Astrocyte of the cerebellum (primary cell): ENCODE measurements around the gene CD300E.
"Not testable (repeated sequence)": the region's sequence is repeated elsewhere in the genome, so short reads cannot be mapped to it uniquely, and the experiment has no call there.

ENCODE experiments used
- DNase-seq: peaks from one replicate; pipeline ENCODE4 v3.0.0-alpha.2; 2011; ENCODE audit warnings: low read depth
- H3K4me3 ChIP-seq: 2 replicates; pipeline ENCODE4 v1.5.1; 2011; ENCODE audit warnings: mild to moderate bottlenecking, low read depth, low read length, moderate library complexity
- CTCF ChIP-seq: IDR thresholded peaks from 2 replicates; pipeline ENCODE4 v1.5.1; 2012; ENCODE audit warnings: low read length, low read depth, moderate library complexity, mild to moderate bottlenecking; ENCODE audit errors: missing control alignments
- in situ Hi-C: cut with HindIII; loops from 2 replicates; pipeline ENCODE4 v1.10.0; 2017; ENCODE audit warnings: low sequenced_read_pairs

Gene CD300E

GRCh38 chr17:74584292-74585060, 39.1 kb downstream of the CD300E start:
- no peak for DNase-seq
- in situ Hi-C loops: no loop called here
- no peak for TF ChIP-seq CTCF
- H3K4me3 ChIP-seq: no peak overlapping the region

- TF ChIP-seq CTCF: no peak
- H3K4me3 ChIP-seq: no peak overlapping the region
- in situ Hi-C loops: no loop called here
- DNase-seq: no peak
Observed at GRCh38 chr17:74582633-74583032, 40.9 kb downstream of the CD300E start.

GRCh38 chr17:74579900-74580299, 43.6 kb downstream of the CD300E start:
- TF ChIP-seq CTCF: no peak
- in situ Hi-C loops: no loop called here
- no peak overlapping the region for H3K4me3 ChIP-seq
- DNase-seq: no peak

- H3K4me3 ChIP-seq: no peak overlapping the region
- in situ Hi-C loops: no loop called here
- TF ChIP-seq CTCF: no peak
- DNase-seq: no peak
Observed at GRCh38 chr17:74578979-74579378, 44.6 kb downstream of the CD300E start.

GRCh38 chr17:74574489-74575142, 48.9 kb downstream of the CD300E start:
- no peak for DNase-seq
- TF ChIP-seq CTCF: no peak
- H3K4me3 ChIP-seq: no peak overlapping the region
- in situ Hi-C loops: no loop called here

GRCh38 chr17:74573635-74574034, 49.9 kb downstream of the CD300E start:
- in situ Hi-C loops, DNase-seq: not testable (repeated sequence)

GRCh38 chr17:74573169-74573568, 50.4 kb downstream of the CD300E start:
- no peak for DNase-seq
- no peak for TF ChIP-seq CTCF
- in situ Hi-C loops: no loop called here
- no peak overlapping the region for H3K4me3 ChIP-seq

More at GRCh38 chr17:74573635-74574034, 49.9 kb downstream of the CD300E start:
- not testable (repeated sequence) for H3K4me3 ChIP-seq
